K562 (cell line): ENCODE results near the gene DGAT2. TPM values are rescaled to one million over a fixed set of nuclear protein-coding genes. Genes with fewer than 3 reads are reported as not detected.

Source experiments
- CBFA2T3 ChIP-seq: fragments of 450-650 bp; IDR thresholded peaks from 2 replicates; pipeline ENCODE4 v1.6.1; 2017
- CHD7 ChIP-seq: fragments of 200-600 bp; sonication (generic); IDR thresholded peaks from one replicate; pipeline ENCODE4 v1.6.1; 2012; ENCODE audit warnings: mild to moderate bottlenecking, low read depth, low read length, inconsistent platforms
- PRPF4 ChIP-seq: fragments of 200-400 bp; formaldehyde crosslinking; IDR thresholded peaks from one replicate; pipeline ENCODE4 v1.6.1; 2017; ENCODE audit warnings: low read length, low read depth, mild to moderate bottlenecking; ENCODE audit not compliant: insufficient read depth, poor library complexity, severe bottlenecking
- RBM15 ChIP-seq: fragments of 200-400 bp; formaldehyde crosslinking; IDR thresholded peaks from 2 replicates; pipeline ENCODE4 v1.6.1; 2018; ENCODE audit warnings: mild to moderate bottlenecking, low read length, moderate library complexity; ENCODE audit not compliant: insufficient read depth
- SP2 ChIP-seq: IDR thresholded peaks from 2 replicates; pipeline ENCODE4 v1.6.1; 2011; ENCODE audit warnings: mild to moderate bottlenecking, low read depth, low read length, moderate library complexity; ENCODE audit not compliant: poor library complexity, severe bottlenecking; ENCODE audit errors: extremely low read depth
- TAF15 ChIP-seq: fragments of 200-400 bp; formaldehyde crosslinking; IDR thresholded peaks from 2 replicates; pipeline ENCODE4 v1.6.1; 2017; ENCODE audit warnings: mild to moderate bottlenecking, low read depth, low read length, moderate library complexity
- TARDBP ChIP-seq: fragments of 450-650 bp; IDR thresholded peaks from 2 replicates; pipeline ENCODE4 v1.6.1; 2016
- ZNF146 ChIP-seq: IDR thresholded peaks from one replicate; pipeline ENCODE4 v1.6.1; 2018; ENCODE audit warnings: missing compliant biosample characterization; ENCODE audit not compliant: unreplicated experiment
- ZNF224 ChIP-seq: sonication (generic); formaldehyde crosslinking; IDR thresholded peaks from 2 replicates; pipeline ENCODE4 v1.8.0; 2022; ENCODE audit warnings: mild to moderate bottlenecking, missing genetic modification reagents
- ZNF23 ChIP-seq: fragments of 250-450 bp; sonication (Bioruptor Pico); IDR thresholded peaks from 2 replicates; pipeline ENCODE4 v1.4.0; 2020; ENCODE audit warnings: mild to moderate bottlenecking
- ZNF609 ChIP-seq: sonication (generic); formaldehyde crosslinking; IDR thresholded peaks from 2 replicates; pipeline ENCODE4 v1.8.1; 2023; ENCODE audit warnings: missing genetic modification reagents, mild to moderate bottlenecking, borderline replicate concordance
- ZNF778 ChIP-seq: fragments of 450-650 bp; formaldehyde crosslinking; IDR thresholded peaks from 2 replicates; pipeline ENCODE4 v1.4.0; 2020; ENCODE audit warnings: mild to moderate bottlenecking, moderate library complexity
- polyA plus RNA-seq, 8 experiments: library from polyadenylated mRNA; depleted of rRNA in 4 of 8; stranded (reverse) in 5 of 8; unstranded in 3 of 8; fragments of >200 nt; fragmentation: Nextera tagmentation in 2 of 8; fragmentation: Illumina TruSeq in 1 of 8; extraction: Ambion mirVana in 2 of 8; extraction: Trizol in 1 of 8; gene quantifications; 2 replicates each; pipeline versions ENCODE4 v1.2.1 to v1.2.3, GENCODE V29; 2011 to 2014; ENCODE audit warnings: inconsistent platforms in 1 of 8, missing spikeins in 1 of 8
- total RNA-seq, 7 experiments: library from RNA; depleted of rRNA in 6 of 7; stranded (reverse); fragments of >200 nt in 6 of 7; fragmentation: Illumina TruSeq in 2 of 7; extraction: Trizol in 2 of 7; gene quantifications; 2 replicates each; pipeline versions ENCODE4 v1.2.1 to v1.2.3, GENCODE V29; 2011 to 2021; ENCODE audit warnings: low replicate concordance in 1 of 7

Gene DGAT2
- total and polyA plus RNA-seq, 9 of the 15 experiments (the other 6 are each of a cell fraction or from before 2014, with no cell fraction given) = 0.68 to 2.8 (median 1.8) TPM

GRCh38 chr11:75814677-75815344 lies 46.2 kb downstream of the DGAT2 start, which contains the start of gene UVRAG (continued):
- TF ChIP-seq ZNF224 (CRISPR knock-in tag) (no peak), ZNF778 (CRISPR knock-in tag) (no peak), PRPF4 (no peak), CBFA2T3 (no peak), TAF15 (no peak), SP2 (peak; percentile 94), TARDBP (no peak), RBM15 (no peak), ZNF23 (CRISPR knock-in tag) (no peak), ZNF609 (CRISPR knock-in tag) (no peak), CHD7 (no peak), ZNF146 (CRISPR knock-in tag) (no peak)
